Osteoblast (primary cell): ENCODE data around the gene SPTBN1. TPM values are rescaled to one million over a fixed set of nuclear protein-coding genes. Genes with fewer than 3 reads are reported as not detected.

Experiments
- DNase-seq: peaks from one replicate; pipeline ENCODE4 v3.0.0; 2011; ENCODE audit warnings: low spot score, mixed read lengths; ENCODE audit not compliant: insufficient read length; ENCODE audit errors: missing footprints
- H2AFZ ChIP-seq: 2 replicates; pipeline ENCODE4 v1.6.0; 2011; ENCODE audit warnings: mild to moderate bottlenecking, low read length
- H3K27ac ChIP-seq: 2 replicates; pipeline ENCODE4 v1.5.1; 2011; ENCODE audit warnings: mild to moderate bottlenecking, low read depth, low read length, moderate library complexity
- H3K27me3 ChIP-seq: 2 replicates; pipeline ENCODE4 v1.6.0; 2012; ENCODE audit warnings: mild to moderate bottlenecking, control low read depth, inconsistent platforms, low read length, moderate library complexity; ENCODE audit not compliant: insufficient read depth
- H3K36me3 ChIP-seq: 2 replicates; pipeline ENCODE4 v1.5.1; 2011; ENCODE audit warnings: mild to moderate bottlenecking, low read length, control low read depth, moderate library complexity; ENCODE audit not compliant: insufficient read depth
- H3K4me1 ChIP-seq: 2 replicates; pipeline ENCODE4 v1.5.1; 2011; ENCODE audit warnings: mild to moderate bottlenecking, low read length, control low read depth, moderate library complexity; ENCODE audit not compliant: insufficient read depth
- H3K4me2 ChIP-seq: 2 replicates; pipeline ENCODE4 v1.6.0; 2011; ENCODE audit warnings: mild to moderate bottlenecking, low read length; ENCODE audit not compliant: insufficient read depth
- H3K4me3 ChIP-seq: fragments of 200-600 bp; sonication (generic); 3 replicates; pipeline ENCODE4 v1.5.1; 2012; ENCODE audit warnings: mild to moderate bottlenecking, low read length, inconsistent platforms; ENCODE audit not compliant: insufficient read depth
- H3K79me2 ChIP-seq: 2 replicates; pipeline ENCODE4 v1.6.0; 2012; ENCODE audit warnings: mild to moderate bottlenecking, low read length, control low read depth, inconsistent platforms; ENCODE audit not compliant: insufficient read depth
- H3K9me3 ChIP-seq: 2 replicates; pipeline ENCODE4 v1.5.1; 2011; ENCODE audit warnings: low read depth, low read length, control low read depth
- H4K20me1 ChIP-seq: 2 replicates; pipeline ENCODE4 v1.6.0; 2012; ENCODE audit warnings: mild to moderate bottlenecking, low read length, control low read depth; ENCODE audit not compliant: insufficient read depth
- CTCF ChIP-seq: IDR thresholded peaks from 2 replicates; pipeline ENCODE4 v1.5.1; 2011; ENCODE audit warnings: mild to moderate bottlenecking, low read depth, low read length, moderate library complexity; ENCODE audit errors: extremely low read depth
- total RNA-seq: library from RNA; depleted of rRNA; stranded (reverse); fragments of >200 nt; gene quantifications from 2 replicates; pipeline ENCODE4 v1.2.3, GENCODE V29; 2012

The SPTBN1 gene
- total RNA-seq: 249 and 250 TPM in 2 replicates

- DNase-seq: peak; percentile 98
- H2AFZ ChIP-seq: peak within 1 kb of the TSS; percentile 96
- H3K4me1 ChIP-seq: peaks cover 22% of the 10 kb centered on the region
- H3K79me2 ChIP-seq: peaks cover 43% of the 10 kb centered on the region
- no peaks in the 10 kb centered on the region for H3K27me3 ChIP-seq
- H3K4me2 ChIP-seq: peak within 1 kb of the TSS; percentile 100
- no peaks in the 10 kb centered on the region for H3K36me3 ChIP-seq
- H3K27ac ChIP-seq: peak within 1 kb of the TSS; percentile 61
- H4K20me1 ChIP-seq: peaks cover 31% of the 10 kb centered on the region
- H3K4me3 ChIP-seq: peak within 1 kb of the TSS; percentile 93
- TF ChIP-seq CTCF: no peak
- H3K9me3 ChIP-seq: no peaks in the 10 kb centered on the region
Observed at GRCh38 chr2:54455563-54456361, at the start of gene SPTBN1. SPTBN1 (plus strand) TSS chr2:54456327; CDS start chr2:54526419, 70,092 bp downstream.

DNA sequence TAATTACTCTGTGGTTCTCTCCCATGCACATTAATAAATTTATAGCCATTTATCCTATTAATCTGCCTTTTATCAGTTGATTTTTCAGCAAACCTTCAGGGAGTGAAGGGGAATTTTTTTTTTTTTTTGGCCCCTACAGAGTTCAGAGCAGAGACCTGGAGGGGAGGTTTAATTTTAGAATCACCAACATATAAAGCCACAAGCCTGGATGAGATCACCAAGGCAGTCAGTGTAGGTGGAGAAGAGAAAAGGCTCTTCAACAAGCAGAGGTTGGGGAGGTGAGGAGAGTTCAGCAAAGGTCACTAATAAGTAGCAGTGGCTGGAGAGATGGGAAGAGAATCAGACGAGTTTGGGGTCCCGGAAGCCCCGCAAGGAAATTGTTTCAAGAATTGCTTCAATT lies 48.4 kb upstream of the SPTBN1 start:
- H2AFZ ChIP-seq: no peak overlapping the region
- H3K27ac ChIP-seq: no peak overlapping the region
- no peaks in the 10 kb centered on the region for H3K36me3 ChIP-seq
- no peaks in the 10 kb centered on the region for H4K20me1 ChIP-seq
- no peak overlapping the region for H3K4me2 ChIP-seq
- H3K79me2 ChIP-seq: no peaks in the 10 kb centered on the region
- H3K4me1 ChIP-seq: peaks cover 4% of the 10 kb centered on the region
- no peak for TF ChIP-seq CTCF
- no peaks in the 10 kb centered on the region for H3K27me3 ChIP-seq
- no peaks in the 10 kb centered on the region for H3K9me3 ChIP-seq
- H3K4me3 ChIP-seq: no peak overlapping the region
- DNase-seq: no peak

DNA sequence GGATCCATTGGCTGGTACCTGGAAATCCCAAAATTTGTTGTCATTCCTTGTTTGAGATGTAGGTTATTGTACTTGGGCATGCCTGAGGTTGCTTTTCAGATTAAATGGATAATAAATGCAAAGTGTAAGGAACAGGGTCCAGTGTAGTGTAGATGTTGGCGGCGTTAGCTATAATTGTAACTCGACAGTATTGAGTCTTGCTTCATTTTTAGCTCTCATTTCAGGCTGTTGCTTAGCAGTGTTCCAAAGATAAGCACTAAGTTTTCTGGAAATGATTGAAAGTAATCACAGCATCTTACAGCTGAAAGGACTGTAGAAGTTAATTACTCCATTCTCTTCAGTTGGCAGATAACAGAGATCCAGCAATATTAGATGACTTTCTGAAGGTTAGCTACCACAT lies 47.8 kb upstream of the SPTBN1 start:
- H3K4me2 ChIP-seq: no peak overlapping the region
- H2AFZ ChIP-seq: no peak overlapping the region
- no peaks in the 10 kb centered on the region for H3K79me2 ChIP-seq
- no peaks in the 10 kb centered on the region for H3K36me3 ChIP-seq
- H4K20me1 ChIP-seq: no peaks in the 10 kb centered on the region
- no peak overlapping the region for H3K4me3 ChIP-seq
- no peaks in the 10 kb centered on the region for H3K9me3 ChIP-seq
- DNase-seq: no peak
- TF ChIP-seq CTCF: no peak
- no peak overlapping the region for H3K27ac ChIP-seq
- H3K27me3 ChIP-seq: no peaks in the 10 kb centered on the region
- peaks cover under 1% of the 10 kb centered on the region for H3K4me1 ChIP-seq

DNA sequence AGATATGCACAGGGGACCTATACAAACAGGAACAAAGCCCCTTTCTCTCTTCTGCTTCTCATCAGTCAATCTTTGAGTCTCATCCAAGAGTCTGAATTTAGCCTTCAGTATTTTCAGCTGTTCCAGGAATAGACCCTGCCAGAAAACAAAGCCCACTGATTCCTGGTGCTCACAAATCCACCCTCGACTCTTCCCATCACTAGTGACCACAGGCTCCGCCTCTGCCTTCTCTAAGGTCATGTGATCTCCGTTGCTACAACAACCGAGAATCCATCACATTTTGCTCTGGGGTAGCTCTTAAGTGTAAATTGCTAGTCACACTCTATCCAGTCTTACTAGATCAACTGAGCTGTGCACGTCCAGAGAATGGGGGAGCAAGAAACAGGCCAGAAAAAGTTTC lies 46.4 kb upstream of the SPTBN1 start:
- Histone ChIP-seq H3K4me3 (no peak overlapping the region), H2AFZ (no peak overlapping the region), H3K36me3 (no peaks in the 10 kb centered on the region), H3K4me2 (no peak overlapping the region), H3K27ac (no peak overlapping the region), H3K27me3 (no peaks in the 10 kb centered on the region), H3K9me3 (no peaks in the 10 kb centered on the region), H3K4me1 (no peaks in the 10 kb centered on the region), H3K79me2 (no peaks in the 10 kb centered on the region), H4K20me1 (no peaks in the 10 kb centered on the region)
- DNase-seq: no peak
- no peak for TF ChIP-seq CTCF
